ENCODE data around the gene LRRC46. TPM values are rescaled to one million over a fixed set of nuclear protein-coding genes. Genes with fewer than 3 reads are reported as not detected.

Gene LRRC46
- total and polyA plus RNA-seq, 9 of the 15 experiments (the other 6 are each of a cell fraction or from before 2014, with no cell fraction given), result 0.39 to 1.4 (median 0.53) TPM; not detected in 1

- TF ChIP-seq ZNF518B (CRISPR knock-in tag; IDR thresholded peaks at IDR 0.05), result no peak
- no peak for TF ChIP-seq ZNF146 (CRISPR knock-in tag; IDR thresholded peaks at IDR 0.05; ENCODE audit: unreplicated experiment)
- TF ChIP-seq, protein P1, sequence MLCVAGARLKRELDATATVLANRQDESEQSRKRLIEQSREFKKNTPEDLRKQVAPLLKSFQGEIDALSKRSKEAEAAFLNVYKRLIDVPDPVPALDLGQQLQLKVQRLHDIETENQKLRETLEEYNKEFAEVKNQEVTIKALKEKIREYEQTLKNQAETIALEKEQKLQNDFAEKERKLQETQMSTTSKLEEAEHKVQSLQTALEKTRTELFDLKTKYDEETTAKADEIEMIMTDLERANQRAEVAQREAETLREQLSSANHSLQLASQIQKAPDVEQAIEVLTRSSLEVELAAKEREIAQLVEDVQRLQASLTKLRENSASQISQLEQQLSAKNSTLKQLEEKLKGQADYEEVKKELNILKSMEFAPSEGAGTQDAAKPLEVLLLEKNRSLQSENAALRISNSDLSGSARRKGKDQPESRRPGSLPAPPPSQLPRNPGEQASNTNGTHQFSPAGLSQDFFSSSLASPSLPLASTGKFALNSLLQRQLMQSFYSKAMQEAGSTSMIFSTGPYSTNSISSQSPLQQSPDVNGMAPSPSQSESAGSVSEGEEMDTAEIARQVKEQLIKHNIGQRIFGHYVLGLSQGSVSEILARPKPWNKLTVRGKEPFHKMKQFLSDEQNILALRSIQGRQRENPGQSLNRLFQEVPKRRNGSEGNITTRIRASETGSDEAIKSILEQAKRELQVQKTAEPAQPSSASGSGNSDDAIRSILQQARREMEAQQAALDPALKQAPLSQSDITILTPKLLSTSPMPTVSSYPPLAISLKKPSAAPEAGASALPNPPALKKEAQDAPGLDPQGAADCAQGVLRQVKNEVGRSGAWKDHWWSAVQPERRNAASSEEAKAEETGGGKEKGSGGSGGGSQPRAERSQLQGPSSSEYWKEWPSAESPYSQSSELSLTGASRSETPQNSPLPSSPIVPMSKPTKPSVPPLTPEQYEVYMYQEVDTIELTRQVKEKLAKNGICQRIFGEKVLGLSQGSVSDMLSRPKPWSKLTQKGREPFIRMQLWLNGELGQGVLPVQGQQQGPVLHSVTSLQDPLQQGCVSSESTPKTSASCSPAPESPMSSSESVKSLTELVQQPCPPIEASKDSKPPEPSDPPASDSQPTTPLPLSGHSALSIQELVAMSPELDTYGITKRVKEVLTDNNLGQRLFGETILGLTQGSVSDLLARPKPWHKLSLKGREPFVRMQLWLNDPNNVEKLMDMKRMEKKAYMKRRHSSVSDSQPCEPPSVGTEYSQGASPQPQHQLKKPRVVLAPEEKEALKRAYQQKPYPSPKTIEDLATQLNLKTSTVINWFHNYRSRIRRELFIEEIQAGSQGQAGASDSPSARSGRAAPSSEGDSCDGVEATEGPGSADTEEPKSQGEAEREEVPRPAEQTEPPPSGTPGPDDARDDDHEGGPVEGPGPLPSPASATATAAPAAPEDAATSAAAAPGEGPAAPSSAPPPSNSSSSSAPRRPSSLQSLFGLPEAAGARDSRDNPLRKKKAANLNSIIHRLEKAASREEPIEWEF (CRISPR knock-in tag; IDR thresholded peaks at IDR 0.05), result no peak
- no peak for TF ChIP-seq EP400 (IDR thresholded peaks at IDR 0.05)
- TF ChIP-seq RFX1 (IDR thresholded peaks at IDR 0.05), result no peak
- peak; percentile 60; the same call in 1 of the 2 replicates for TF ChIP-seq SMAD4 (CRISPR knock-in tag; conservative IDR thresholded peaks at IDR 0.05)
- no peak for TF ChIP-seq NFRKB (IDR thresholded peaks at IDR 0.05; ENCODE audit: low read depth)
- no peak for TF ChIP-seq PYGO2 (tag; IDR thresholded peaks at IDR 0.05)
- TF ChIP-seq ZNF830 (CRISPR knock-in tag; IDR thresholded peaks at IDR 0.05), result no peak
- no peak for TF ChIP-seq NCOA1 (IDR thresholded peaks at IDR 0.05; ENCODE audit: low read depth)
- TF ChIP-seq ZNF253 (CRISPR knock-in tag; conservative IDR thresholded peaks at IDR 0.05), result no peak
- no peak for TF ChIP-seq ZNF445 (CRISPR knock-in tag; IDR thresholded peaks at IDR 0.05; ENCODE audit: low read depth)
- TF ChIP-seq CREBBP (IDR thresholded peaks at IDR 0.05; ENCODE audit: low read depth, low read length), result no peak
- no peak for TF ChIP-seq CGGBP1 (CRISPR knock-in tag; IDR thresholded peaks at IDR 0.05)
- TF ChIP-seq, protein P2, sequence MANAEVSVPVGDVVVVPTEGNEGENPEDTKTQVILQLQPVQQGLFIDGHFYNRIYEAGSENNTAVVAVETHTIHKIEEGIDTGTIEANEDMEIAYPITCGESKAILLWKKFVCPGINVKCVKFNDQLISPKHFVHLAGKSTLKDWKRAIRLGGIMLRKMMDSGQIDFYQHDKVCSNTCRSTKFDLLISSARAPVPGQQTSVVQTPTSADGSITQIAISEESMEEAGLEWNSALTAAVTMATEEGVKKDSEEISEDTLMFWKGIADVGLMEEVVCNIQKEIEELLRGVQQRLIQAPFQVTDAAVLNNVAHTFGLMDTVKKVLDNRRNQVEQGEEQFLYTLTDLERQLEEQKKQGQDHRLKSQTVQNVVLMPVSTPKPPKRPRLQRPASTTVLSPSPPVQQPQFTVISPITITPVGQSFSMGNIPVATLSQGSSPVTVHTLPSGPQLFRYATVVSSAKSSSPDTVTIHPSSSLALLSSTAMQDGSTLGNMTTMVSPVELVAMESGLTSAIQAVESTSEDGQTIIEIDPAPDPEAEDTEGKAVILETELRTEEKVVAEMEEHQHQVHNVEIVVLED (CRISPR knock-in tag; IDR thresholded peaks at IDR 0.05), result no peak
- no peak for TF ChIP-seq TAF15 (IDR thresholded peaks at IDR 0.05; ENCODE audit: low read depth, low read length)
Measured at GRCh38 chr17:47850692-47851573, 19.5 kb downstream of the LRRC46 start, which contains the start of gene SP6 (continued).
